HepG2 (cell line): ENCODE measurements around the gene TPX2. TPM values are rescaled to one million over a fixed set of nuclear protein-coding genes. Genes with fewer than 3 reads are reported as not detected.

ENCODE experiments used
- ATRX ChIP-seq: sonication (generic); formaldehyde crosslinking; IDR thresholded peaks from 2 replicates; pipeline ENCODE4 v1.4.0; 2020; ENCODE audit warnings: missing genetic modification reagents, borderline replicate concordance
- CCAR2 ChIP-seq: fragments of 200-400 bp; formaldehyde crosslinking; optimal IDR thresholded peaks from 2 replicates; pipeline ENCODE3; 2018; ENCODE audit warnings: low read depth, mild to moderate bottlenecking, low read length, moderate library complexity
- FOXK1 ChIP-seq: sonication (generic); formaldehyde crosslinking; IDR thresholded peaks from 2 replicates; pipeline ENCODE4 v1.4.0; 2020; ENCODE audit warnings: low read depth, missing genetic modification reagents, borderline replicate concordance
- GPN1 ChIP-seq: sonication (generic); formaldehyde crosslinking; IDR thresholded peaks from 2 replicates; pipeline ENCODE4 v1.5.1; 2020; ENCODE audit warnings: missing genetic modification reagents, borderline replicate concordance
- GTF2F1 ChIP-seq: fragments of 150-350 bp; IDR thresholded peaks from 2 replicates; pipeline ENCODE4 v1.6.1; 2014; ENCODE audit warnings: low read length
- GZF1 ChIP-seq: sonication (generic); formaldehyde crosslinking; IDR thresholded peaks from 2 replicates; pipeline ENCODE4 v1.5.1; 2020; ENCODE audit warnings: mild to moderate bottlenecking, missing genetic modification reagents
- NFKB2 ChIP-seq: sonication (generic); formaldehyde crosslinking; IDR thresholded peaks from 2 replicates; pipeline ENCODE4 v1.4.0; 2020; ENCODE audit warnings: missing genetic modification reagents, borderline replicate concordance
- NRL ChIP-seq: sonication (generic); formaldehyde crosslinking; IDR thresholded peaks from 2 replicates; pipeline ENCODE4 v1.5.0; 2020; ENCODE audit warnings: missing genetic modification reagents, mild to moderate bottlenecking, moderate library complexity, borderline replicate concordance
- RAD51 ChIP-seq: fragments of 450-650 bp; IDR thresholded peaks from 2 replicates; pipeline ENCODE4 v1.6.1; 2016; ENCODE audit warnings: borderline replicate concordance
- SIN3A ChIP-seq: IDR thresholded peaks from 2 replicates; pipeline ENCODE4 v1.6.1; 2011; ENCODE audit warnings: low read depth, mild to moderate bottlenecking, control low read depth, low read length, borderline replicate concordance
- ZMYM3 ChIP-seq: sonication (generic); formaldehyde crosslinking; IDR thresholded peaks from 2 replicates; pipeline ENCODE4 v1.5.1; 2020; ENCODE audit warnings: mild to moderate bottlenecking, missing genetic modification reagents
- ZNF20 ChIP-seq: sonication (generic); formaldehyde crosslinking; IDR thresholded peaks from 2 replicates; pipeline ENCODE4 v1.4.0; 2020; ENCODE audit warnings: mild to moderate bottlenecking, moderate library complexity, missing genetic modification reagents
- ZNF501 ChIP-seq: sonication (generic); formaldehyde crosslinking; IDR thresholded peaks from 2 replicates; pipeline ENCODE4 v1.5.1; 2020; ENCODE audit warnings: mild to moderate bottlenecking, moderate library complexity, missing genetic modification reagents
- ZNF724P ChIP-seq: sonication (generic); formaldehyde crosslinking; IDR thresholded peaks from 2 replicates; pipeline ENCODE4 v1.8.0; 2022; ENCODE audit warnings: missing genetic modification reagents, borderline replicate concordance
- polyA plus RNA-seq, 8 experiments: library from polyadenylated mRNA; depleted of rRNA in 3 of 8; stranded (reverse) in 7 of 8; unstranded in 1 of 8; fragments of >200 nt; fragmentation: Illumina TruSeq in 4 of 8; extraction: Trizol in 4 of 8; gene quantifications; 2 replicates each; pipeline versions ENCODE4 v1.2.1 to v1.2.3, GENCODE V29; 2011 to 2016; ENCODE audit warnings: low read depth in 4 of 8, missing spikeins in 1 of 8, mixed read lengths in 1 of 8; ENCODE audit not compliant: insufficient read depth in 1 of 8
- total RNA-seq, 5 experiments: library from RNA; depleted of rRNA; stranded (reverse); fragments of >200 nt; fragmentation: Illumina TruSeq; extraction: Trizol; gene quantifications; 2 replicates each; pipeline ENCODE4 v1.2.3, GENCODE V29; 2016; ENCODE audit warnings: low read depth in 1 of 5
- TF ChIP-seq, protein P1 (sequence below): sonication (generic); formaldehyde crosslinking; IDR thresholded peaks from 2 replicates; pipeline ENCODE4 v1.4.0; 2020; ENCODE audit warnings: missing genetic modification reagents, borderline replicate concordance
- TF ChIP-seq, protein P2 (sequence below): sonication (generic); formaldehyde crosslinking; IDR thresholded peaks from 2 replicates; pipeline ENCODE4 v1.5.1; 2020; ENCODE audit warnings: missing genetic modification reagents, mild to moderate bottlenecking, borderline replicate concordance
- TF ChIP-seq, protein P3 (sequence below): sonication (generic); formaldehyde crosslinking; IDR thresholded peaks from 2 replicates; pipeline ENCODE4 v1.8.1; 2023; ENCODE audit warnings: mild to moderate bottlenecking, missing genetic modification reagents, borderline replicate concordance

Gene TPX2
- total and polyA plus RNA-seq, 2 of the 13 experiments (the other 11 are each of a cell fraction or from before 2014, with no cell fraction given): 34.3 to 124 TPM

DNA sequence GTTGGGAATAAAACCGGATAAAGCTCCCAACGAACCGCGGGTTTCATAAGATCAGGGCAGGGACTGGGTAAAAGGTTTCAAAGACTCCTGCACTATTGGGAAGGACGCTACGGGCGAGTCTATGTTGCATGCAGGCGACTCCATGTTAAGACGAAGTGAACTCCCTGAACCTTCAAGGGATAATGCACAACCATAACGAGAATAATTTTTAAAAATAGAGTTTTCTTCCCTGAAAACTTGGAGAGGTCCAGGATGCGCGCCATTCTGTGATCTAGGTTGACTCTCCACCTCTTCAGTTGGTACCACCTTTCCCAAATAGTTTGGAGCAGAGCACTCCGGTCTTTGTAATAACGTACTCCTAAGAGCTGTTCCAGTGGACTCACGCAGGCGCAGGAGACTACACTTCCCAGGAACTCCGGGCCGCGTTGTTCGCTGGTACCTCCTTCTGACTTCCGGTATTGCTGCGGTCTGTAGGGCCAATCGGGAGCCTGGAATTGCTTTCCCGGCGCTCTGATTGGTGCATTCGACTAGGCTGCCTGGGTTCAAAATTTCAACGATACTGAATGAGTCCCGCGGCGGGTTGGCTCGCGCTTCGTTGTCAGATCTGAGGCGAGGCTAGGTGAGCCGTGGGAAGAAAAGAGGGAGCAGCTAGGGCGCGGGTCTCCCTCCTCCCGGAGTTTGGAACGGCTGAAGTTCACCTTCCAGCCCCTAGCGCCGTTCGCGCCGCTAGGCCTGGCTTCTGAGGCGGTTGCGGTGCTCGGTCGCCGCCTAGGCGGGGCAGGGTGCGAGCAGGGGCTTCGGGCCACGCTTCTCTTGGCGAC is at the start of gene TPX2 (continued):
- TF ChIP-seq, protein P1, sequence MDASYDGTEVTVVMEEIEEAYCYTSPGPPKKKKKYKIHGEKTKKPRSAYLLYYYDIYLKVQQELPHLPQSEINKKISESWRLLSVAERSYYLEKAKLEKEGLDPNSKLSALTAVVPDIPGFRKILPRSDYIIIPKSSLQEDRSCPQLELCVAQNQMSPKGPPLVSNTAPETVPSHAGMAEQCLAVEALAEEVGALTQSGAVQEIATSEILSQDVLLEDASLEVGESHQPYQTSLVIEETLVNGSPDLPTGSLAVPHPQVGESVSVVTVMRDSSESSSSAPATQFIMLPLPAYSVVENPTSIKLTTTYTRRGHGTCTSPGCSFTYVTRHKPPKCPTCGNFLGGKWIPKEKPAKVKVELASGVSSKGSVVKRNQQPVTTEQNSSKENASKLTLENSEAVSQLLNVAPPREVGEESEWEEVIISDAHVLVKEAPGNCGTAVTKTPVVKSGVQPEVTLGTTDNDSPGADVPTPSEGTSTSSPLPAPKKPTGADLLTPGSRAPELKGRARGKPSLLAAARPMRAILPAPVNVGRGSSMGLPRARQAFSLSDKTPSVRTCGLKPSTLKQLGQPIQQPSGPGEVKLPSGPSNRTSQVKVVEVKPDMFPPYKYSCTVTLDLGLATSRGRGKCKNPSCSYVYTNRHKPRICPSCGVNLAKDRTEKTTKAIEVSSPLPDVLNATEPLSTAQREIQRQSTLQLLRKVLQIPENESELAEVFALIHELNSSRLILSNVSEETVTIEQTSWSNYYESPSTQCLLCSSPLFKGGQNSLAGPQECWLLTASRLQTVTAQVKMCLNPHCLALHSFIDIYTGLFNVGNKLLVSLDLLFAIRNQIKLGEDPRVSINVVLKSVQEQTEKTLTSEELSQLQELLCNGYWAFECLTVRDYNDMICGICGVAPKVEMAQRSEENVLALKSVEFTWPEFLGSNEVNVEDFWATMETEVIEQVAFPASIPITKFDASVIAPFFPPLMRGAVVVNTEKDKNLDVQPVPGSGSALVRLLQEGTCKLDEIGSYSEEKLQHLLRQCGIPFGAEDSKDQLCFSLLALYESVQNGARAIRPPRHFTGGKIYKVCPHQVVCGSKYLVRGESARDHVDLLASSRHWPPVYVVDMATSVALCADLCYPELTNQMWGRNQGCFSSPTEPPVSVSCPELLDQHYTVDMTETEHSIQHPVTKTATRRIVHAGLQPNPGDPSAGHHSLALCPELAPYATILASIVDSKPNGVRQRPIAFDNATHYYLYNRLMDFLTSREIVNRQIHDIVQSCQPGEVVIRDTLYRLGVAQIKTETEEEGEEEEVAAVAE (CRISPR knock-in tag): peak; percentile 63; the same call in 1 of the 2 replicates
- no peak; the same call in 1 of the 2 replicates for TF ChIP-seq ATRX (CRISPR knock-in tag)
- TF ChIP-seq ZNF20 (CRISPR knock-in tag): no peak
- peak; percentile 91; the same call in 1 of the 2 replicates for TF ChIP-seq NRL
- TF ChIP-seq ZNF724P (CRISPR knock-in tag): peak; percentile 66; the same call in 1 of the 2 replicates
- TF ChIP-seq CCAR2: peak; percentile 85
- peak; percentile 94 for TF ChIP-seq FOXK1 (CRISPR knock-in tag)
- TF ChIP-seq NFKB2 (CRISPR knock-in tag): peak; percentile 98; the same call in 1 of the 2 replicates
- TF ChIP-seq, protein P2, sequence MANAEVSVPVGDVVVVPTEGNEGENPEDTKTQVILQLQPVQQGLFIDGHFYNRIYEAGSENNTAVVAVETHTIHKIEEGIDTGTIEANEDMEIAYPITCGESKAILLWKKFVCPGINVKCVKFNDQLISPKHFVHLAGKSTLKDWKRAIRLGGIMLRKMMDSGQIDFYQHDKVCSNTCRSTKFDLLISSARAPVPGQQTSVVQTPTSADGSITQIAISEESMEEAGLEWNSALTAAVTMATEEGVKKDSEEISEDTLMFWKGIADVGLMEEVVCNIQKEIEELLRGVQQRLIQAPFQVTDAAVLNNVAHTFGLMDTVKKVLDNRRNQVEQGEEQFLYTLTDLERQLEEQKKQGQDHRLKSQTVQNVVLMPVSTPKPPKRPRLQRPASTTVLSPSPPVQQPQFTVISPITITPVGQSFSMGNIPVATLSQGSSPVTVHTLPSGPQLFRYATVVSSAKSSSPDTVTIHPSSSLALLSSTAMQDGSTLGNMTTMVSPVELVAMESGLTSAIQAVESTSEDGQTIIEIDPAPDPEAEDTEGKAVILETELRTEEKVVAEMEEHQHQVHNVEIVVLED (CRISPR knock-in tag): peak; percentile 88
- TF ChIP-seq RAD51: no peak
- TF ChIP-seq SIN3A: peak; percentile 100
- TF ChIP-seq GZF1 (CRISPR knock-in tag): peak; percentile 86; the same call in 1 of the 2 replicates
- TF ChIP-seq, protein P3, sequence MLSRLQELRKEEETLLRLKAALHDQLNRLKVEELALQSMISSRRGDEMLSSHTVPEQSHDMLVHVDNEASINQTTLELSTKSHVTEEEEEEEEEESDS (CRISPR knock-in tag): peak; percentile 96
- TF ChIP-seq GTF2F1: no peak
- TF ChIP-seq GPN1 (CRISPR knock-in tag): 0 out of 2 replicates have a peak, but pooled peaks have one; percentile 89
- TF ChIP-seq ZNF501: peak; percentile 98
- TF ChIP-seq ZMYM3: peak; percentile 72
